T1000 (cell line): ENCODE results near the gene MLC1.

Source experiments
- DNase-seq: peaks from one replicate; lab custom pipeline; 2025; ENCODE audit warnings: mixed read lengths; lab: John Stamatoyannopoulos, UW

The MLC1 gene

DNA sequence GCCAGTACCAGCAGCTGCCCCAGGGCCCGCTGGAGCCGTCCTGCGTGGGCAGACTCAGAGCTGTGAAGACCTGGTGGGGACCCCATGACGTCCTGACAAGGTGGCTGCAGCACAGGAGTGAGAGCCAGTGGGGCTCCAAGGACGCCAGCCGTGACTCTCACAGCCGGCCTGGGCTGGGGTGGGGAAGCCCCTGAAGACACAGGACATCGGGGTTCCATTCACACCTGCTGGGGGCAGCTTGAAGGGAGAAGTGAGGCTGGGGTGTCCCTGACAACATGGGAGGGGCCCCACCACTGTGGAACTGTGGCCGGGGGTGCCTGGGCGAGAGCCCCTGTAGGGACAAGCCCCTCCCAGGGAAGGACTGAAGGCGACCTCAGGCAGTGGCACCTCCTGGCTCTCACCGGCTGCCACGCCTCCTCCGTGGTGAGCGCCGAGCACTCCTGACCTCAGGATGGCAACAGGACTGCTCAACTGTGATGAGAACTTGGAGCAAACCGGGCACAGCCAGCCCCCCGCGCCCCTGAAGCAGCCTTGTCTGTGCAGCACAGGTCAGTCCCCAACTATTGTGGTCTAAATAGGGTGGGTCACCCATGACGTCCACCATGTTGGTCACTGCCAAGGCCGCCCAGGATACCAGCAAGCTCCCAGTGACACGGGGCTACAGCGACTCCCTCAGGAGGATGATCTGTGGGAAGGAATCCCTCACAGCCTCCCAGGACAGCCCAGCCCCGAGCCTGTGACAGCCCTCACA is 49.9 kb downstream of the MLC1 start:
- no peak for DNase-seq

DNA sequence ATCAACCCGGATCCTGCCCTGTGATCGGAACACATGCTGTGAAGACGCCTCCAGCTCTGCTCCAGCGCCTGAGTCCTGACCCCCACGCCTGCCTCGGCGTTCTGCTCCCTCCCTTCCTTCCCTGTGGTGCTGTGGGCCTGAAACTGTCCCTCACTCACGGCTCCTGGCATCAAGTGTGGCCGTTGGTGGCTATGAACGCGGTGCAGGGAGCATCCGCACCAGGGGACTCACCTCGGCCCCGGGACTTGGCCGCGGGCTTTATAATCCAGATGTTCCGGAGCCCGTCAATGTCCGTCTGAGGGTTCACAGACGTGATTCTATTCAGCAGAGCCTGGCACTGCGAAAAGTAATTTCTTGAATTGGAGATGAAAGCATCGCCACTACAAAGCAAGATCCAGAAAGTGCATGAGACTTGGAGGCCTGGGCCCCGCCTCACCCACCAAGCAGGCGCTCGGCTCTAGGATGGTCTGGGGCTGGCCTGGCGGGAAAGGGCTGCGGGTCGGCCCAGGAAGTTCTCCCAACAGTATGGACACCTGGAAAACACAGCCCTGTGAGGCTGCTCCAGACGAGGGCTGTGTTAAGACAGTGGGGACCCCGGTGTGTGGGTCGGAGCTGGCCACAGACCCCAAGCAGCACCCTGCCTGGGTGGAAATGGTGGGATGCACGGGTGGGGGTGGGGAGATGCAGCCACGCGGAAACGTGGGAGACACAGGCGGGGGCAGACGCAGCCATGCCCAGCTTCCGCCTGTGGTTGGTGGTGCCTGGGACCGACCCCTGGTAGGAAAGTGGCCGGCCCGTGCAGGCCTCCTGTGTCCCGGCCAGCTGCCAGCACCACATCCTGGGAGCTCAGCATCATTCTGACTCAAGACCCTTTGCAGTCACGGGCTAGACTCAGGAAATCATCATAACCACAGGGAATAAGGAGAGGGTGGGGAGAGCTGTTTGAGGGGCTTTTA is 50.8 kb downstream of the MLC1 start:
- no peak for DNase-seq

DNA sequence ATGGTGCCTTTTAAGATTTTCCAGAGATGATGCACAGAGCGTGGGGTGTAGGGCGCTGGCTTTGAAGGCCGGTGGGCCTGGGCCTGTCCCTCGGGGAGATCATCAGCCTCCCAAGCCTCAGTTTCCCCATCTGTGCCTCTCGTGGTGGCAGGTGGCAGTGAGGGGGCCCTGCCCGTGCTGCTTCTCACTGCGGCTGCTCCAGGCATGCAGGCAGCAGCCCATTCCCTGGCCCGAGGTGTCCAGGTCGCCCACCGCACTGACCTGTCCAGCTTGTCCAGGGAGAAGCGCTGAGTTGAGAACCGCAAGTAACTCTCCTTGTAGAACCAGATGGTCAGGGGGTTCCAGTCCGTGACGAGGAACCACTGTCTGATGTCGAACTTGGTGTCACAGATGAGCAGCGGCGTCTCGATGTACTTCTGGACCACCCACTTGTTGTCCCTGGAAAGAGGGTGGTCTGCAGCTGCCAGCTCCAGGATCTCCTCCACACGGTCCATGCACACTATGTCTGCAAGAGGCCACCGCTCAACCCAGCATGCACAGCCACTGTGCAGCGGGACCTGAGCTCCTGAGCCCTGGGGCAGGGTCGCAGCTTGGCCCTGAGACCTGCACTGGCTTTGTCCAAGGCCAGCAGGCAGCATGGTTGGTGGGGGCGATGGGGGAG is 52.2 kb downstream of the MLC1 start:
- no peak for DNase-seq

DNA sequence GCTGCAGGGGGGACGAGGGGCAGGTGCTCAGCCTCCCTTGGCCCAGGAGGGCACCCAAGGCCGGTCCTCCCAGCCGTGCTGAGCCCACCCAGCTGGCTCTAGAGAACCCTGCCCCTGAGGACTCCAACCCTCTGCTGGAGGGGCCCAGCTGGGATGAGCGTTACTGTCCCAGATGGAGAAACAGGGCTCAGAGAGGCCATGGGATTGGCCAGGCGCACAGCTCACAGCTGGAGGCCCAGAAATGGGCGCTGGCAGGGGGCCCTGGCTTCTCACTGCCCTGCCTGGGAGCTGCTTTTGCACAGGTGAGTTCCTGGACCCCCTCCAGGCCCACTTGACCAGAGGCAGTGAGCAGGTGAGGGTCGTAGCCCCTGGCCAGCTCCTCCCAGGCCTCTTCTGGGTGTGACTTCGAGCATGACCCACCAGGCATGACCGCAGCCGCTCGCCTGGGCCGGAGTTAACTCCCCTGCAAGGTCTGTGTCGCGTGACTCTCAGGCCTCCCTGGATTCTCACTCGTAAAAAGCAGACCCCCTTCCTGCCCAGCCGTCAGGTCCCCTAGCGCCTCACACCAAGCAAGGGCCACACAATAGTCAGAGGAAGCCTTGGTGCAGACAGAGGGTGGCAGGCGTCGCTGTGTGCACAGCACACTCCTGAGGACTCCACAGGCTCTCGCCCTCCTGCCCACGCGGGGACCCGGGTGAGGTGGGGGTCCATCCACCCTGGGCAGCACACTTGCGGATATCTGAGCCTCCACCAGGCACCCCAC is 52.9 kb downstream of the MLC1 start:
- no peak for DNase-seq

DNA sequence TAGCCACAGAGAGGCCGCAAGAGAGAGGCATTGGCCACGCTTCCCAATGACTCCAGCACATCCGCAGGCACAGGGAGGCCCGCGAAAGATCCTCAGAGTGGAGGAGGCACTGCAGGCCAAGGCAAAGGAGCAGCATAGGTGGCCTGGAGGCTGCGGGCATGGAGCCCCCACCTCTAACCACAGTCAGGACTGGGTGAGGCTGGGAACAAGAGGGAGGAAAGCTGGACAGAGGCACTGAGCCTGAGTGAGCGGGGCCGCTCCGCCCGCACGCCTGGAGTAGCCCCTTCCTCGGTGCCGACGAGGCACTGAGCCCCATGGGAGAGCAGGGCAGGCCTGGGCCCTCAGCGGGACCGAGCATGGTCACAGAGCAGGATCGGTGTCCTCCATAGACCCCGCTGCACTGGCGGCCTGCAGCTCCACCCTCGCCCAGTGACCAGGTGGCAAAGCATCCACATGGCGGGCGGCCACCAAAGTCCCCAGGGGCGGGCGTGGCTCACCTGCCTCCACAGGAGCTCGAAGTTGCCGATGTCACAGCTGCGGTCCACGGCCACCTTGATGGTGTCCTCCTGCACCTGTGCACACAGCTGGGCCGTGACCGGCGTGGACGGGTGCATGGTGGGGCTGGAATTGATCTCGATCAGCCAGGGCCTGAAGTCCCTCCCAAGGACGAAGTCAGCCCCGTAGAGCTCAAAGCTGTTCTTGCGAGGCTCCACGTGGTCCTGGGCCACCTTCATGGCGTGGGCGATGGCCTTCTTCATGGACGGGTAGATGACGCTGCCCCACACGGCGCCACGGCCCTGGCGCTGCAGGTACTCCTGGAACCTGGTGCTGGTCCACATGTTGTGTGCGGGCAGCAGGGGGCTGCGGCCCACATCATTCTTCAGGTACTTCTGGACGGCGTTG is 53.8 kb downstream of the MLC1 start:
- no peak for DNase-seq

DNA sequence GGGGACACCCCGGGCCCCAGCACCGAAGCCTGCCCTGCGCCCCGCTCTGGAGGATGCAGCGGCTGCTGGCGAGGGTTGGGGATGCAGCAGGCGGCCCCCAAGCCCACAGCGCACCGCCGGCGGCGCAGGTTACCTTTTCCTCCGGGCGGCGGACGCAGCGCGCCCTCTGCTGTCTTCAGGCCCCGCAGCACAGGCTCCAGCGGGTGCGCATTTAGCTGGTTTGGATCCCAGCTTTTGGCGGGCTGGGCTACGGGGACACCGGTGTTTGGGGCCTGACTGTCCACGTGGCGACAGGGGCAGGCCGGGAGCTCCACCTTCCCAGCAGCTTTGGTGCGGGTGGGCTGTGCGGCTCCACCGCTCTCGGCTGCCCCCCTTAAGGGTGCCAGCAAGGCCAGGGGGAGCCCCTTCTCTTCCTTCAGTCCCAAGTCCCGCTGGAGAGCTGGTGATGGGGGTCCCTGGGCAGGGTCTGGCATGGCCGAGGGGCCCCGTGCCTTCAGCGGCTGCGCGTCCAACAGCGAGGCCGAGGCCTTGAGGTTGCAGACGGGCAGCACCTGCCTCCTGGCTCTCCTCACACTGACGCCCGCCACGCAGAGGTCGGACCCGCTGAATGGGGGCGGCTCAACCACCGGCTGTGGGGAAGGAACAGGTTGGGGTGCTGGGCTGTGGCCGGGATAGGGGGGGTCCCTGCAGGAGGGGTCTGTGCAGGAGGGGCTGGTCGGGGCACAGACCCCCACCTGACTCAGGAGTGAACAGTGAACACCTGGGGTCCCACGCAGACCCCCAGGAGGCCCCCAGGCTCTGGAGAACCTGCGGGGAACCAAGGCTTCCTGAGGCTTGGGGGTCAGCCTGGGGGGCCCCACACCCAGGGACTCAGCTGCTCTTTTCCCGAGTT is 54.7 kb downstream of the MLC1 start:
- DNase-seq: no peak

DNA sequence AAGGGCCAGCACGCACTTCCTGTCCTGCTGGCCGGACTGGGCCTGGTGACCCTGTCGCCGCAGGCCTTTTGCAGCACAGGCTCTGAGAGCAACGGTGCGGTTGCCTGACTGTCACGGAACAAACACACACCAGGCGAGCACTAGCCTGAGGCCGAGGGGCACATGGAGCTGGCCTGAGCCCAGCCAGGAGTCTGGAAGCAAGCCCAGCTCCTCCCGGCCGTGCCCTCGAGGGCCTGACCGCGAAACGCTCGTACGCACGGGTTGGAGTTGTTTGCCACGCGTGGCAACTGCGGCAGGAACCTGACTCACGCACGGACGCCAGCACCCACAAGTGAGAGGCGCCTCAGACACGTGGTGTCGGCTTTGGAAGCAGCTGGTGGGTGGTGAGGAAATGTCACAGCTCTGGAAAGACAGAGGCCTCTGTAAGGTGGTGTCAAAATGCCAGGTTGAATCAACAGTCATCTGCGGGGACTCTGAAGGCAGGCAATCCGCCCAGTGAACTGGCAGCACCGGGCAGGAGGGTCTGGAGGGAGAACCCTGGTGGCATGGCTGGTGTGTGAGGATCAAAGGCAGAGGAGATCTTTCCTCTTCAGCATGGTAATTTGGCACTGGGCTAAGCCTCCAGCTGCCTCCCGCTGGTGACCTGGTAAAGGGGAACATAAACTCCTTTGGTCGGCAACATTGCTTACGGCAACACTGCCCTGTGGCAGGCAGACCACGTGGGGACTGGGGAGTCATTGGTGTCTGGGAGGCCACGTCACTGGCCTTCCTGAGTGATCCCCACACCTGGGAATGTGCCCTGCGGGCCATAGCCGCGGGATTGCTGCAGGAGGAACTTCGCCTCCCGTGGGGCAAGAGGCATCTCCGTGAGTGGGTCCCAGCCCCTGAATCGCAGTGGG is 57.3 kb downstream of the MLC1 start:
- DNase-seq: no peak

DNA sequence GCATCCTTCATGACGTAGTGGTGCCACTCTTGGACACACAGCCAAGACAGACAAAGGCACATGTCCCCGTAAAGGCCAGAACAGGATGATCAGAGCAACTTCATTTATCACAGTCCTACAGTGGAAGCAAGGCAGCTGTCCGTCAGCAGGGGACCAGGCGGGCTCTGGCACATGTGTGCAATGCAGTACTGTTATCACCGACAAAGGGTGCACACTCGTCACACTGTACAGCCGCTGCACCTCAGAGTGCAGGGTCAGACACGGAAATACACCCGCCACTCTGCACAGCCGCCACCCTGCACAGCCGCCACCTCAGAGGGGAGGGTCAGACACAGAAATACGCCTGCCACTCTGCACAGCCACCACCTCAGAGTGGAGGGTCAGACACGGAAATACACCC is 59.2 kb downstream of the MLC1 start:
- no peak for DNase-seq

DNA sequence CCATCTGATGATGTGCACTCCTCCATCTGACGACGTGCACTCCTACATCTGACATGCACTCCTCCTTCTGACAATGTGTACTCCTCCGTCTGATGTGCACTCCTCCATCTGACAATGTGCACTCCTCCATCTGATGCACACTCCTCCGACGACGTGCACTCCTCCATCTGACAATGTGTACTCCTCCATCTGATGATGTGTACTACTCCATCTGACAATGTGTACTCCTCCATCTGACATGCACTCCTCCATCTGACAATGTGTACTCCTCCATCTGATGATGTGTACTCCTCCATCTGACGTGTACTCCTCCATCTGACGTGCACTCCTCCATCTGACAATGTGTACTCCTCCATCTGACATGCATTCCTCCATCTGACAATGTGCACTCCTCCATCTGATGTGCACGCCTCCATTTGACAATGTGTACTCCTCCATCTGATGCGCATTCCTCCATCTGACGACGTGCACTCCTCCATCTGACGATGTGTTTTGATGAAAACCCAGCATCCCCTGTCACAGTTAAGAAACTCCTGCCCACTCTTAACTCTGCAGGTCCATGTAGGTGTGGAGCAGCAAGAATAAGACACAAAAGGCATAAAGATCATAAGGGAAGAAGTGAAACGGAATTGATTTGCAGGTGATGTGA is 62.9 kb downstream of the MLC1 start:
- no peak for DNase-seq

DNA sequence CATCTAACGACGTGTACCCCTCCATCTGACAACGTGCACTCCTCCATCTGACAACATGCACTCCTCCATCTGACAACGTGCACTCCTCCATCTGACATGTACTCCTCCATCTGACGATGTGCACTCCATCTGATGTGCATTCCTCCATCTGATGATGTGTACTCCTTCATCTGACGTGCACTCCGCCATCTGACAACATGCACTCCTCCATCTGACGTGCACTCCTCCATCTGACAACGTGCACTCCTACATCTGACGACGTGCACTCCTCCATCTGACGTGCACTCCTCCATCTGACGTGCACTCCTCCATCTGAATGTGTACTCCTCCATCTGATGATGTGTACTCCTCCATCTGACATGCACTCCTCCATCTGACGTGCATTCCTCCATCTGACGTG is 64.6 kb downstream of the MLC1 start:
- no peak for DNase-seq

DNA sequence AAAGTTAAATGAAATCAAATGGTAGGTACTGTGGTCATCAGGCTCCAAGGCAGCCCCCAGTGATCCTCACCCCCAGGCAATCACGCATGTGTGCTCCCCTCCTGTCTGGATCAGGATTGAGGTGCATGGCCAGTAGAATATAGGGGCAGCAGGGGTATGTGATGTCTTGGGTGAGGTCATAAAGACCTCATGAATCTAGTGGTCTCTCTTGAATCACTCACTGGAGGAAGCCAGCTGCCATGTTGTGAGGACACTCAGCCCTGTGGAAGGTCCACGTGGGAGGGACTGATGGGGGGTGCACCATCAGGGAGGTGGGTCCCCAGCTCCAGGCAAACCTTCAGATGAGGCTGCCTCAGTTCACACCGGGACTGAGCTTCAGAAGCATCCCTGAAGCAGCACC is 65.9 kb downstream of the MLC1 start:
- no peak for DNase-seq

DNA sequence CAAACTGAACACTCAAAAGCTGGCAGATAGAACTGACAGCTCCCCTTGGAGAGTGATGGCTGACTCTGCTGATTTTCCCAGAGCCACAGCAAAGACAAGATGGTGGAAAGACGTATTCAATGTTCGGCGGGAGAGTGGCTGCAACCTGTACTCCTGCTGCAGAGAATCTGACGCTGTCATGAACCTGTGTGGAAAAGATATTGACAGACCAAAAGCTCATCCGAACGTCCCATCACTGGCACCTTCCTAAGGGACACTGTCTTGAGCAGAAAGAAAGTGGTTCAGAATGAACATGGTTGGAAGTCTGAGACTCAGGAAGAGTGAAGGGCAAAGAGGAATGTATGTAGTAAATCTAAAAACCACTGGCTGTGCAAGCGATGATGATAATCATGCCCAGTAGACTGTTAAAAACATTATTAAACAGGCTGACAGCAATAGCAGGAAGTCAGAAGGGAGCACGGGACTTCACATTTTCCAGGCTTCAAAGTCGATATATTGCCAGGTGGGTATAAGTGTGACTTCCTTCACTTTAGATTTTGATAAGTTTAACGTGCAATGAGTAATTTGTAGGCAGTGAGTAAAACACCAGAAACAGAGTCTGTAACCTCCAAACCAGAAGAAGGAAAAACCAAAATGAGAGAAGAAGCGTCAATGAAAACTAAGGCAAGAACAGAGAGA is 66.5 kb downstream of the MLC1 start:
- no peak for DNase-seq

DNA sequence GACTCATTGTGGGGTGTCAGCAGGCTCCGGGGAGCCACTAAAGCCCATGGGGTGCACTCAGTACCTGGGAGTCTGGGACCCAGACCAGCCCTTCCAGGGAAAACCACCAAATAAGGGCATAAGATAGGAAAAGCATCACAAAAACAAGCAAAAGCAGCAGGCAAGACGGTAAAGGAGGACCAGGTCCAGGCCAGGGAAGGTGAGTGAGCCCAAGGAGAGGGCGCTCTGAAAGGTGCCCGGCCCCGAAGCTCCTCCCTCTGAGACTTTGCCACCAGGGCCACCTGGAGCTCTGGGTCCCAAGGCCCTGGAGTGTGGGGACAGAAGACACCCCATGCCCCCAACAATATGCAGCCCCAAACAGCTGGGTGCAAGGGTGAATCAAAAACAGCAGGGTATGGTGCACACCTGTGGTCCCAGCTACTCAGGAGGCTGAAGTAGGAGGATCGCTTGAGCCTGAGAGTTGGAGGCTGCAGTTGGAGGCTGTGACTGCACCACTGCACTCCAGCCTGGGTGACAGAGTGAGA is 67.5 kb downstream of the MLC1 start:
- DNase-seq: no peak

DNA sequence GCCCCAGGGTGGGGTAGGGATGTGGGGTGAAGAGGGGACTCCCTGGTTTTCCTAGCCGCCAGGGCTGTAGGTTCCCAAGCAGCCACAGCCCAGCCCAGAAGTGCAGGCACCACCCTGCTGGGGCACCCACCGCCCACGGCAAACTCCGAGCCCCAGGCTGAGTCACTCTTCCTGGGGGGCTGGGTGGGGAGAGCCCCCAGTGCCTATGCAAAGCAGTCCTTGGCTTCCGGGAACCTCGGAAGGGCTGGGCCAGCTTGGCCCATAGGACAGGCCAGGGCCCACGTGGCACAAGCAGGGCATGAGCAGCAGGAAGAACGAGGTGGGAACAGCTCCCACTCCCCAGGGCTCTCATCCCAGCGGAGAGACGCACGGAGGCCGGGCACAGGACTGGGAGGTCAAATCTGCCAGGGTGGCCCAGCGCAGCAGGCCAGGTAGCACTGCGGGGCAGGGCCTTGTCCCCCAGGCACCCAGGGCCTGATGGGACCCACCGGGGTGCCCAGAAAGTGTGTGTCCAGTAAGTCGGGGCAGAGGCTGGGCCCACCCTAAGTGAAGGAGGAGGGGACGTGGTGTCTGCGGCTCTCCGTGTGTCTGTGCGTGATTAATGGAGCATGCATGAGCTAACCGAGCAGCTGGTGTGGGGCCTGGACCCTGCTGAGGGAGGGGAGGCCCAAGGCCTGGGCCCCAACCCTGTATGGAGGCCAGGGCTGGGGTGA is 68.1 kb downstream of the MLC1 start:
- DNase-seq: no peak

DNA sequence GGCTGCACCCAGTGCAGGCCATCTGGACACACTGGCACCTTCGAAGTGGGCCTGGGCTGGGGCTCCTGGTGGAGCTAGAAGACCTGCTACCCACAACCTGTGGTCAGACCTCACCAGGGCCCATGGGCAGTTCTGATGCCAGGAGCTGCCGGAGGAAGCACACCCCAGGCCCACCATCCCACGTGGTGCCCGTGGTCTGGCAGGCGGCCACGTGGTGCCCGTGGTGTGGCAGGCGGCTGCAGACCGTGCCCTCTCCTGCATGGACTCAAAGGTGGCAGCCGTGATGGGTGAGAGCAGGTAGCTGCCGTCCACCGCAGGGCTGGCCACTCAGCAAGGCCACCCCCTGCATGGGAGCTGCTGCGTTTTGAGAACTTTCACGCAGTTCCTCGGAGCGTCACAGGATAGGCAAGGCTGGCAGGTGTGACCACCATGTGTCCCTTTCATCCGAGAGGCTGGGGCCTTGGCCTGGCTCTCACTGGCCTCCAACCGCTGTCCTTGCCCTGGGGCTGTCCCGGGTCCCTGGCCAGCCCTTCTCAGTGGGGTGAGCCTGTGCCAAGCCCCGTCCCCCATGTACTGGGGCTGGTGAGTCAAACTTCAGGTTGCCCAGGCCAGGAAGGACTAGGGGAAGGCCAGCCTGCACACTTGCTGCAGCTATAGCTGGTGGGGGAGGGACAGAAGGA is 68.8 kb downstream of the MLC1 start:
- no peak for DNase-seq
